Spleen (tissue), 7 donors: ENCODE results near the gene FREM3.

Experiments
- CTCF ChIP-seq, 11 experiments: fragments of 200-600 bp in 7 of 11; fragments of 450-650 bp in 4 of 11; sonication (generic) in 4 of 11; IDR thresholded peaks in 8 of 11; conservative IDR thresholded peaks in 3 of 11; 1 replicate in 7 of 11; 2 replicates in 4 of 11; pipeline versions ENCODE4 v1.4.0 to v1.8.0; 2016 to 2021; ENCODE audit warnings: antibody characterized with exemption in 11 of 11, inconsistent platforms in 4 of 11, mild to moderate bottlenecking in 1 of 11
- POLR2AphosphoS5 ChIP-seq, 3 donors: sonication (generic); formaldehyde crosslinking; IDR thresholded peaks; one replicate each; pipeline ENCODE4 v1.5.1; 2017; ENCODE audit warnings: antibody characterized with exemption in 3 of 3
- donor health status: DM: no; HTN: no; CAD: no; lungs with moderate emphysema.
- donor health status: DM: no; HTN: no; CAD: no.
- donor health status: DM: no; HTN: no; CAD: no.

- TF ChIP-seq CTCF (IDR thresholded peaks at IDR 0.05 in 8 of 11, conservative IDR thresholded peaks at IDR 0.05 in 3 of 11), result no peak
- no peak for TF ChIP-seq POLR2AphosphoS5 (IDR thresholded peaks at IDR 0.05)
Measured at GRCh38 chr4:143736861-143737260, 36.4 kb upstream of the FREM3 start.
